ENCODE measurements around the gene FRMD4A. TPM values are rescaled to one million over a fixed set of nuclear protein-coding genes. Genes with fewer than 3 reads are reported as not detected.

FRMD4A gene
- polyA plus RNA-seq, 1 of the 3 experiments (the other 2 are of a cell fraction) = 37.7 TPM

DNA sequence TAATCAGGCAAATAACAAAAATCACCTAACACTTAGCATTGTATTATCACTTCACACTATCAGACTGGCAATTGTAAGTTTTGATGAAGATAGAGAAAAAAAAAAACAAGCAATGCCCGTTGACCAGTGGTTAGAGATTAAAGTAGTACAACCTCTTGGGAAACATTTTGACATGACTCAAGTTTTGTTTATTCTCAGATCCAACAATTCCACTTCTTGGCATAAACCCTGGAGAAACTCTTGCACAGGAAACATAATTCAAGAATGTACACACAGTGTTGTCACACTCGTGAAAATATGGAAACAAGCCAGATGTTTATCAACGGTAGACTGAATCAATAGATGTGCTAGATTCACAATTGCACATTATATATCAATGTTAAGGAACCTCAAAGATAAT, 37.2 kb downstream of the FRMD4A start:
- H3K4me2 ChIP-seq = no peak overlapping the region
- WGBS (ENCODE audit: low lambda C conversion rate) = 14% methylated on average over 3 of the region's 3 CpGs
- ChIA-PET POLR2A (no interaction called here), CTCF (no interaction called here)
- no peak overlapping the region for H3K4me3 ChIP-seq (ENCODE audit: low read depth in 2 of 2, low read length in 1 of 2)
- peaks cover 0 to 2% of the 10 kb centered on the region in 2 experiments; a peak in 1 of 4 replicates for H3K4me1 ChIP-seq (ENCODE audit: control insufficient read depth in 1 of 2, insufficient read depth in 2 of 2, low read depth in 1 of 2, low read length in 1 of 2)
- 0 out of 2 replicates have a peak, but pooled peaks cover 5% of the 10 kb centered on the region for H3K9me2 ChIP-seq
- H3K36me3 ChIP-seq (replicated peaks in 1 of 2; ENCODE audit: control insufficient read depth in 1 of 2, insufficient read depth in 2 of 2, low read length in 1 of 2) = no peaks in the 10 kb centered on the region
- H3F3A ChIP-seq (replicated peaks; ENCODE audit: insufficient read depth) = no peaks in the 10 kb centered on the region
- H3K27ac ChIP-seq (ENCODE audit: low read depth in 2 of 2, low read length in 1 of 2) = no peak overlapping the region
- H3K9me3 ChIP-seq = peaks cover 4% of the 10 kb centered on the region
- H3K79me2 ChIP-seq (ENCODE audit: insufficient read depth) = no peaks in the 10 kb centered on the region
- no peaks in the 10 kb centered on the region for H3K27me3 ChIP-seq (ENCODE audit: insufficient read depth)
- no peak for DNase-seq
- TF ChIP-seq RXRA (IDR thresholded peaks at IDR 0.05; ENCODE audit: borderline replicate concordance, low read depth) (no peak), EZH2phosphoT487 (IDR thresholded peaks at IDR 0.05; ENCODE audit: borderline replicate concordance, low read depth) (no peak), CHD2 (IDR thresholded peaks at IDR 0.05; ENCODE audit: low read length, partially characterized antibody) (no peak), SIN3A (IDR thresholded peaks at IDR 0.05; ENCODE audit: borderline replicate concordance, low read depth, low read length) (no peak)
- TF ChIP-seq, protein P1, sequence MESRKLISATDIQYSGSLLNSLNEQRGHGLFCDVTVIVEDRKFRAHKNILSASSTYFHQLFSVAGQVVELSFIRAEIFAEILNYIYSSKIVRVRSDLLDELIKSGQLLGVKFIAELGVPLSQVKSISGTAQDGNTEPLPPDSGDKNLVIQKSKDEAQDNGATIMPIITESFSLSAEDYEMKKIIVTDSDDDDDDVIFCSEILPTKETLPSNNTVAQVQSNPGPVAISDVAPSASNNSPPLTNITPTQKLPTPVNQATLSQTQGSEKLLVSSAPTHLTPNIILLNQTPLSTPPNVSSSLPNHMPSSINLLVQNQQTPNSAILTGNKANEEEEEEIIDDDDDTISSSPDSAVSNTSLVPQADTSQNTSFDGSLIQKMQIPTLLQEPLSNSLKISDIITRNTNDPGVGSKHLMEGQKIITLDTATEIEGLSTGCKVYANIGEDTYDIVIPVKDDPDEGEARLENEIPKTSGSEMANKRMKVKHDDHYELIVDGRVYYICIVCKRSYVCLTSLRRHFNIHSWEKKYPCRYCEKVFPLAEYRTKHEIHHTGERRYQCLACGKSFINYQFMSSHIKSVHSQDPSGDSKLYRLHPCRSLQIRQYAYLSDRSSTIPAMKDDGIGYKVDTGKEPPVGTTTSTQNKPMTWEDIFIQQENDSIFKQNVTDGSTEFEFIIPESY (IDR thresholded peaks at IDR 0.05; ENCODE audit: borderline replicate concordance, low read depth) = no peak
- TF ChIP-seq, protein P2, sequence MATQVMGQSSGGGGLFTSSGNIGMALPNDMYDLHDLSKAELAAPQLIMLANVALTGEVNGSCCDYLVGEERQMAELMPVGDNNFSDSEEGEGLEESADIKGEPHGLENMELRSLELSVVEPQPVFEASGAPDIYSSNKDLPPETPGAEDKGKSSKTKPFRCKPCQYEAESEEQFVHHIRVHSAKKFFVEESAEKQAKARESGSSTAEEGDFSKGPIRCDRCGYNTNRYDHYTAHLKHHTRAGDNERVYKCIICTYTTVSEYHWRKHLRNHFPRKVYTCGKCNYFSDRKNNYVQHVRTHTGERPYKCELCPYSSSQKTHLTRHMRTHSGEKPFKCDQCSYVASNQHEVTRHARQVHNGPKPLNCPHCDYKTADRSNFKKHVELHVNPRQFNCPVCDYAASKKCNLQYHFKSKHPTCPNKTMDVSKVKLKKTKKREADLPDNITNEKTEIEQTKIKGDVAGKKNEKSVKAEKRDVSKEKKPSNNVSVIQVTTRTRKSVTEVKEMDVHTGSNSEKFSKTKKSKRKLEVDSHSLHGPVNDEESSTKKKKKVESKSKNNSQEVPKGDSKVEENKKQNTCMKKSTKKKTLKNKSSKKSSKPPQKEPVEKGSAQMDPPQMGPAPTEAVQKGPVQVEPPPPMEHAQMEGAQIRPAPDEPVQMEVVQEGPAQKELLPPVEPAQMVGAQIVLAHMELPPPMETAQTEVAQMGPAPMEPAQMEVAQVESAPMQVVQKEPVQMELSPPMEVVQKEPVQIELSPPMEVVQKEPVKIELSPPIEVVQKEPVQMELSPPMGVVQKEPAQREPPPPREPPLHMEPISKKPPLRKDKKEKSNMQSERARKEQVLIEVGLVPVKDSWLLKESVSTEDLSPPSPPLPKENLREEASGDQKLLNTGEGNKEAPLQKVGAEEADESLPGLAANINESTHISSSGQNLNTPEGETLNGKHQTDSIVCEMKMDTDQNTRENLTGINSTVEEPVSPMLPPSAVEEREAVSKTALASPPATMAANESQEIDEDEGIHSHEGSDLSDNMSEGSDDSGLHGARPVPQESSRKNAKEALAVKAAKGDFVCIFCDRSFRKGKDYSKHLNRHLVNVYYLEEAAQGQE (IDR thresholded peaks at IDR 0.05; ENCODE audit: low read depth, low read length) = no peak
- TF ChIP-seq, protein P3, sequence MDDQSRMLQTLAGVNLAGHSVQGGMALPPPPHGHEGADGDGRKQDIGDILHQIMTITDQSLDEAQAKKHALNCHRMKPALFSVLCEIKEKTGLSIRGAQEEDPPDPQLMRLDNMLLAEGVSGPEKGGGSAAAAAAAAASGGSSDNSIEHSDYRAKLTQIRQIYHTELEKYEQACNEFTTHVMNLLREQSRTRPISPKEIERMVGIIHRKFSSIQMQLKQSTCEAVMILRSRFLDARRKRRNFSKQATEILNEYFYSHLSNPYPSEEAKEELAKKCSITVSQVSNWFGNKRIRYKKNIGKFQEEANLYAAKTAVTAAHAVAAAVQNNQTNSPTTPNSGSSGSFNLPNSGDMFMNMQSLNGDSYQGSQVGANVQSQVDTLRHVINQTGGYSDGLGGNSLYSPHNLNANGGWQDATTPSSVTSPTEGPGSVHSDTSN (IDR thresholded peaks at IDR 0.05) = no peak
- TF ChIP-seq, protein P4, sequence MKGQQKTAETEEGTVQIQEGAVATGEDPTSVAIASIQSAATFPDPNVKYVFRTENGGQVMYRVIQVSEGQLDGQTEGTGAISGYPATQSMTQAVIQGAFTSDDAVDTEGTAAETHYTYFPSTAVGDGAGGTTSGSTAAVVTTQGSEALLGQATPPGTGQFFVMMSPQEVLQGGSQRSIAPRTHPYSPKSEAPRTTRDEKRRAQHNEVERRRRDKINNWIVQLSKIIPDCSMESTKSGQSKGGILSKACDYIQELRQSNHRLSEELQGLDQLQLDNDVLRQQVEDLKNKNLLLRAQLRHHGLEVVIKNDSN (IDR thresholded peaks at IDR 0.05; ENCODE audit: borderline replicate concordance, low read depth) = no peak
- no peak overlapping the region for H3K9ac ChIP-seq
- H4K20me1 ChIP-seq (ENCODE audit: insufficient read depth) = no peaks in the 10 kb centered on the region
- H2AFZ ChIP-seq (ENCODE audit: low read depth) = no peak overlapping the region
